Heart left ventricle (tissue), 13 donors: ENCODE data around the gene POLR2B.

ENCODE experiments used
- POLR2A ChIP-seq, 2 donors: fragments of 450-650 bp; IDR thresholded peaks; one replicate each; pipeline ENCODE4 v1.6.1; 2017; ENCODE audit warnings: antibody characterized with exemption in 2 of 2, mild to moderate bottlenecking in 2 of 2, moderate library complexity in 2 of 2
- TF ChIP-seq, protein P1 (sequence below), 12 donors: fragments of 200-600 bp; sonication (generic) in 4 of 12; IDR thresholded peaks; one replicate each; pipeline versions ENCODE4 v1.5.0 to v1.8.0; 2018 to 2022; ENCODE audit warnings: antibody characterized with exemption in 12 of 12, mild to moderate bottlenecking in 5 of 12
- donor health status: ischemic (EF 13 %, LVEDD 7.1; RV severe dilation, severe dysfunction).
- donor health status: DM: no; HTN: yes; CAD: no.
- donor health status: DM: no; HTN: no; CAD: no.
- donor health status: ischemic (EF 25% LVEDD 6.9; RV normal size, moderate dysfunction).
- donor health status: ischemic (EF 25% LVEDD 5.7; RV mildly dilated, moderate dysfunction).
- donor health status: ischemic (EF 35%, LVEDD 5.7; RV mildly dilated, moderate dysfunction).
- donor health status: nonischemic (EF 11% LVEDD 7.7; RV severe dilation, severe dysfunction).
- donor health status: DM: yes; HTN: yes; CAD: no.
- donor health status: PGD.
- donor health status: ischemic (EF 29% LVEDD 5.4; RV normal size, mild dysfunction).
- donor health status: nonischemic (EF 23%, LVEDD 6.1; RV moderate dilation, normal function).

DNA sequence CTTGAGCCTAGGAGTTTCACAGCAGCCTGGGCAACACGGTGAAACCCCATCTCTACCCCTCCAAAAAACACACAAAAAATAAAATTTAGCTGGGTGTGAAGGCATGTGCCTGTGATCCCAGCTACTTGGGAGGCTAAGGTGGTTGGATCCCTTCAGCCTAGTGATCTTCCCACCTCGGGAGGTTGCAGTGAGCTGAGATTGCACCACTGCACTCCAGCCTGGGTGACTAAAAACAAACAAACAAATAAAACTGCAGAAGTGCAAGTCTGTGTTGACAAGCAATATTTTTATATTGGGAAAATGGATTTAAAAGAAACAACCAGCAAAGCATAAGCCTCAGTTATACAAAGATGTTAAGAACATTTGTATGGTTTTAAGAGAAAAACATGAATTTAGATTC is 85.4 kb downstream of the POLR2B start:
- TF ChIP-seq, protein P1, sequence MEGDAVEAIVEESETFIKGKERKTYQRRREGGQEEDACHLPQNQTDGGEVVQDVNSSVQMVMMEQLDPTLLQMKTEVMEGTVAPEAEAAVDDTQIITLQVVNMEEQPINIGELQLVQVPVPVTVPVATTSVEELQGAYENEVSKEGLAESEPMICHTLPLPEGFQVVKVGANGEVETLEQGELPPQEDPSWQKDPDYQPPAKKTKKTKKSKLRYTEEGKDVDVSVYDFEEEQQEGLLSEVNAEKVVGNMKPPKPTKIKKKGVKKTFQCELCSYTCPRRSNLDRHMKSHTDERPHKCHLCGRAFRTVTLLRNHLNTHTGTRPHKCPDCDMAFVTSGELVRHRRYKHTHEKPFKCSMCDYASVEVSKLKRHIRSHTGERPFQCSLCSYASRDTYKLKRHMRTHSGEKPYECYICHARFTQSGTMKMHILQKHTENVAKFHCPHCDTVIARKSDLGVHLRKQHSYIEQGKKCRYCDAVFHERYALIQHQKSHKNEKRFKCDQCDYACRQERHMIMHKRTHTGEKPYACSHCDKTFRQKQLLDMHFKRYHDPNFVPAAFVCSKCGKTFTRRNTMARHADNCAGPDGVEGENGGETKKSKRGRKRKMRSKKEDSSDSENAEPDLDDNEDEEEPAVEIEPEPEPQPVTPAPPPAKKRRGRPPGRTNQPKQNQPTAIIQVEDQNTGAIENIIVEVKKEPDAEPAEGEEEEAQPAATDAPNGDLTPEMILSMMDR (IDR thresholded peaks at IDR 0.05) = no peak
- no peak for TF ChIP-seq POLR2A (IDR thresholded peaks at IDR 0.05)
